HG03571 (cell line): ENCODE results near the gene UBE2D2.

Source experiments
- ATAC-seq: cut with Tn5 transposase; IDR thresholded peaks from one replicate; pipeline ENCODE4 v1.9.1; 2021; ENCODE audit not compliant: unreplicated experiment

UBE2D2 gene

DNA sequence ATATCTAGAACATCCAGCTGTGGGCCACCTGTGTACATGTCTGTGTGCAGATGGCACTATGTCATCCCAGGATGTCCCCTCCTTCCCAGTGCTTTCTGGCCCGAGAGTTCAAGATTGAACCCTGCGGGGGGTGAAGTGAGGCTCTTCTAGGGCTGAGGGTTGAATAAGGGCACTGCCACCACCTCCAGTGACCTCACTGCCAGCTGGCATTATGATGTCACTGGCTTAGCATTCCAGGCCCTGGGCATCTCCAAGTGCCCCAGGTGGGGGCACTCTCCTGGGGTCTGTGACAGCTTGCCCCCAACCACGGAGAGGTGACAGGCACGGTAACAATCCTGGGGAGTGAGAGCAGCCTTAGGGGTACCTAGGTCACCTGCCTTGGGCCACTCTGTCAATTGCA, 114.1 kb downstream of the UBE2D2 start:
- no peak for ATAC-seq

- ATAC-seq = no peak
Measured at GRCh38 chr5:139675825-139676224, 114.7 kb downstream of the UBE2D2 start.

DNA sequence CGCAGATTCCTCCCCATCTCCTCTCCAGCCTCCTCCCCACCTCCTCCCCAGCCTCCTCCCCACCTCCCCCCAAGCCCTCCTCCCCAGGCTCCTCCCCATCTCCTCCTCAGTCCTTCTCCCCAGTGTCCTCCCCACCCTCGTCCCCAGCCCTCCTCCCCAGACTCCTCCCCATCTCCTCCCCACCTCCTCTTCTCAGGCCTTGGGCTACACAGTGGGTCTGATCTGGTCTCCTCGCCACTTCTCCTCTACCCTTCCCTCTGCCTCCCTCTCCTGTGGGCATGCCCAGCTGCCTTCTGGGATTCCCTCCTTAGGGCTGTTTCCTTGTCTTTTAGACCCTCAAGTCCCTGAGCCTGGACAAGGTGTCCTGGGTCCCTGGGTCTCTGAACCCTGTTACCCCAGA, 115.3 kb downstream of the UBE2D2 start:
- no peak for ATAC-seq

DNA sequence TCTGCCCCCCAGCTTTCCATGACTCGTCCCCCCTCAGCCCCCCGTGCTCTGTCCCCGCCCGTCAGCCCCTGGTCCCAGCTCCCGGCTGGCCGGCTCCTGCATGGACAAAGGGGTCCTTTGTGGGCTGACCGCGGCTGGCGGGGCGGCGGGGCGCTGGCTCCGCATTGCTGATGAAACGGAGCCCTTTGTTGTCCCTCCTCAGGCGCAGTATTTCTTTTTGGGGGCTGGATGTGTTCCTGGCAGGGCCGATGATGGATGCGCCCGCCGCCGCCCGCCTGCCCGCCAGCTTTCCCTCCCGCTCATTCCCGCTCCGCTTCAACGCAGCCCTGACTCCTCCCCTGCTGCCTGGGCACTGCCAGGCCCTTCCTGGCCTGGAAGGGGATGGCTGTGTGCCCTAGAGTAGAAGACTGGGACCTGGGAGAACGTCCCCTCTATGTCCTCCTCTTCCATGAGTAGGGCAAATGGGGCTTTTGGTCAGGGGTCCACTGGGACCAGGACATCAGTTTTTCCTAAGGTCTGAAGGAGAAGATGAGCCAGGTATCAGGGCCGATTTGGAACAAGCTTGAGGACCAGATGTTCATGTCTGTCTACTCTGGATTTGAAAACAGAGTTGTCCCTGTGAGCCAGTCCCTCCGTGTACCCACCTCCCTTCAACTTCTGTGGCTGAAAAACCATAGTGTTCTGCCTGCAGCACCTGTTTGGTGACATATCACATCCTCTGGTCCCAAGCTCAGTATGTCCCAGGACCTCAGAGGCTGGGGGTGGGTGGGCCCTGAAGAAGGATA, 116.0 kb downstream of the UBE2D2 start:
- no peak for ATAC-seq
